IPS-15b (cell line): Measurements from ENCODE around the gene BMF.
"Not testable (repeated sequence)": the region's sequence is repeated elsewhere in the genome, so short reads cannot be mapped to it uniquely, and the experiment has no call there.

Experiments used
- H3K27me3 ChIP-seq: one replicate; pipeline ENCODE4 v1.6.1; 2013; ENCODE audit warnings: low read length; ENCODE audit not compliant: control insufficient read depth, insufficient read depth
- H3K36me3 ChIP-seq: one replicate; pipeline ENCODE4 v1.6.1; 2013; ENCODE audit warnings: low read length; ENCODE audit not compliant: control insufficient read depth, insufficient read depth
- H3K4me1 ChIP-seq: one replicate; pipeline ENCODE4 v1.6.1; 2013; ENCODE audit warnings: mild to moderate bottlenecking, low read length; ENCODE audit not compliant: control insufficient read depth, insufficient read depth
- H3K4me3 ChIP-seq: one replicate; pipeline ENCODE4 v1.5.1; 2013; ENCODE audit warnings: low read depth, low read length
- H3K9ac ChIP-seq: one replicate; pipeline ENCODE4 v1.6.1; 2013; ENCODE audit warnings: low read depth, mild to moderate bottlenecking, low read length
- H3K9me3 ChIP-seq: one replicate; pipeline ENCODE4 v1.6.1; 2013; ENCODE audit warnings: mild to moderate bottlenecking, low read length; ENCODE audit not compliant: control insufficient read depth, insufficient read depth

The BMF gene, protein sequence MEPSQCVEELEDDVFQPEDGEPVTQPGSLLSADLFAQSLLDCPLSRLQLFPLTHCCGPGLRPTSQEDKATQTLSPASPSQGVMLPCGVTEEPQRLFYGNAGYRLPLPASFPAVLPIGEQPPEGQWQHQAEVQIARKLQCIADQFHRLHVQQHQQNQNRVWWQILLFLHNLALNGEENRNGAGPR

DNA sequence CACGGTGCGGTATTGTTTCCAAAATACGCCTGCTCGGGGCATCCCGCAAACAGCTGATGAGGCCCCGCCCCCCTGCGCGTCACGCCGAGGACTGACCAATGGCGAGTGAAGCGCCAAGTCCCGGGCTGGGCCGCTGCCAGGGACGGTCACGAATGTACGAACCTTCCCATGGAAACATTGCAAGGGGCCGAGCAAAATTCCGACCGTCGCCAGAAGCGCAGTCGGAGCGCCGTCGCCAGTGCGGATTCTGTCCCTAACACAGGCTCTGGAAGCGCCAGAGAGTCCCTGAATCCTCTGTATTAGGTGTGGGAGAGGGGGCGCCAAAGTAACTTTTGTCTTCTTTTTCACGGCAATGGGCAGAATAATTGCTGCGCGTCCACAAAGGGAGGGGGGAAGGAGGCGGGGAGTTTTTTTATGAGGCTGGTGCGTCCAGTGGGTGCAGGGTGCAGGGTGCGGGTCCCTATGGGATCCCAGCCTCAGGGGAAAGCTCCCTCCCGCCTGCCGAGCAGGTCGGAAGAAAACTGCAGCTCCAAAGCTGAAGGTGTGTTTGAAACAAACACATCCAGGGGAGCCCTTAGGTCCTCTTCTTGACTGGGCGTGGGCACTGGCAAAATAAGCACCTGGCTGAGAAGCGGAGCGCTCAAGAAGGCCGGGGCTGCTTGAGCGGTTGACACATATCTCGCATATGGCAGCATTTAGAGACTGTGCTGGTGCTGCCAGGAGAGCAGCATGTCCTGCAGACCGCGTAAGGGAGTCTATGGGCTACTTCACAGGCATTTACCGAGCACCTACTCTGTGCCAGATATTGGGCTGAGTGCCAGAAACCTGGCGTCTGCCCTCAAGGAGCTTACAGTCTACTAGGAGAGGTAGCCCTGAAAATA is at the start of gene BMF:
Gene BMF, minus strand, starts transcription at position 25 of the 881 bp plus-strand sequence. CDS start 2,793 bp downstream, outside the sequence.
- H3K9ac ChIP-seq = peak within 1 kb of the TSS; percentile 49
- no peaks in the 10 kb centered on the region for H3K9me3 ChIP-seq
- H3K4me1 ChIP-seq = peaks cover 28% of the 10 kb centered on the region
- peaks cover 5% of the 10 kb centered on the region for H3K36me3 ChIP-seq
- H3K27me3 ChIP-seq = peaks cover 11% of the 10 kb centered on the region
- peak within 1 kb of the TSS; percentile 90 for H3K4me3 ChIP-seq

DNA sequence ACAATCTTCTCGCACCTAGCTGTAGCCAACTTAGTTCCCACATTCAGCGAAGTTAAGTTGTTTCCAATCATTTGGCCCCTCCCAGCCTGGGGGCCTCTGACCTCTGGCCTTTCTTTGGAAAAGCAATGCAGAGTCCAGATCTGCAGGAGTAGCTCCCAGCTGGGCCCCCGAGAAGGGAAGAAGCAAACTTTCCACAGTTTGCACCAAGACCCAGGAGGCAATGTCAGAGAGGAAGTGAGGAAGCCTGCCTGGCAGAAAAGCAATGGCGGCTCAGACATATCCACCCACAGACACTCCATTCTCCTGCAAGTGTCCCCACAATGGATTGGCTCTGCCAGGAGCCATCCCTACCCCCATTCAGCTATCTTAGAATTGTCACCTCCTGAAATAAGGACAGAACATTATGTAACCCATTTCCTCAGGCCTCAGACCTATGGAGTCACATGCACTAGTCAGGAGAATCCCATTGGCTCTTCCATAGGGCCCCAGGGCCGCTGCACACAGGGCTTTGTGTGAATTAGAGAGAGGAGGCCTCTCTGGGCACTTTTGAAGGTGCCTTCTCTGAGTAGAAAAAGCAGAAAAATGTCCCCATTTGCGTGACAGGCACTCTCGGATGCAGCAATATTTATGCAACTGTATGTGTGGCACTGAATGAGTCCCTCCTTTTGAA is 49.2 kb upstream of the BMF start:
- peaks cover 22% of the 10 kb centered on the region for H3K4me1 ChIP-seq

DNA sequence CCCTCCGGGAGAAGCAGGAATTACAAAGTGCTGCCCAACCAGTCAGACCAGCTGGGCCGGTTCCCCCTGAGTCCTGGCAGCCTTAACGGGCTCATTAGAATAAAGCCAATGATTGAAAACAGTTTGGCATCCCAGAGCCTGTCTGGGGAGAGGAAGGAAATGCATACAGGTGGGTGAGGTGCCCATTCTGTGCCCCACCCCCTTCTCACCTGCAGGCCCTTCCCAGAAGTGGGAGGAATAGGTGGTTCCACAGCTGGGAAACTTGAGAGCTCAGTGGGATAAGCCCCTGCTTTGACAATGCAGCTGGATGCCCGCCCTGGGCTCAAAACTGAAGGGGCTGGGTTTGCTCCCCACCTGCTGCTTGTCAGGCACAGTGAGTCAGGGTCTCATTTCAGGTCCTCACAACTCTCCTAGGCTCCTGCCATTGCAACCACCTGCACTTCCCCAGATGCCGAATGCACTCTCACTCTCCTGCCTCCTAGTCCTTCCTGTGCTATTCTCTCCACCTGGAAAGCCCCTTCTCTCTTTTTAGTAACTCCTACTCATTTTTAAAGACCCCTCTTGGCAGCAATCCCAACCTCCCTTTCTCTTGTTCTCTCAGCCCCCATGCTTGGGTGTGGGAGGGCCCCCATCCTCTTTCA is 46.7 kb upstream of the BMF start:
- Histone ChIP-seq H3K9ac (no peak overlapping the region), H3K27me3 (no peaks in the 10 kb centered on the region)

More for the DNA sequence above, 49.2 kb upstream of the BMF start:
- Histone ChIP-seq H3K27me3 (no peaks in the 10 kb centered on the region), H3K4me3 (no peak overlapping the region), H3K36me3 (no peaks in the 10 kb centered on the region), H3K9me3 (no peaks in the 10 kb centered on the region), H3K9ac (no peak overlapping the region)

DNA sequence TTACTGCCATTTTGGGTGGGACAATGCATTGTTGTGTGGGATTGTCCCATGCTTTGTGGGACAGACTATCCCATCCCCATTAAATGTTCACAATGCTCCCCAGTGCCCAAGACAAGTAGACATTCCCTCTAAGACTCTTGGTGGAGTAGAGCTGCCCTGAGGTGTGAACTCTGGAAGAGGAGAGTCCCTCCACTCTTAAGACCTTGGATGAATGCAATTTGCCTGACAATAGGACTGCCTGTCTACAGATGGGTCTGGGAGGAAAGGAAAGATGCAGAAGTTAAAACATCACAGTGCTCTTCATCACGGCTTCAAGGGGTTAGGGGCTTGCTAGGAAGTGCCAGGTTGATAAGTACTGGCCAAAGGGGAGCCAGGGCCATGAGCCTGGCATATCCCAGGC is 46.1 kb upstream of the BMF start:
- H3K9ac ChIP-seq, H3K9me3 ChIP-seq, H3K36me3 ChIP-seq, H3K27me3 ChIP-seq, H3K4me3 ChIP-seq: not testable (repeated sequence)
- H3K4me1 ChIP-seq = peaks cover 17% of the 10 kb centered on the region

More for the DNA sequence above, 46.7 kb upstream of the BMF start:
- Histone ChIP-seq H3K4me1 (peaks cover 17% of the 10 kb centered on the region), H3K9me3 (no peaks in the 10 kb centered on the region), H3K36me3 (no peaks in the 10 kb centered on the region), H3K4me3 (peak overlapping the region; percentile 9)

DNA sequence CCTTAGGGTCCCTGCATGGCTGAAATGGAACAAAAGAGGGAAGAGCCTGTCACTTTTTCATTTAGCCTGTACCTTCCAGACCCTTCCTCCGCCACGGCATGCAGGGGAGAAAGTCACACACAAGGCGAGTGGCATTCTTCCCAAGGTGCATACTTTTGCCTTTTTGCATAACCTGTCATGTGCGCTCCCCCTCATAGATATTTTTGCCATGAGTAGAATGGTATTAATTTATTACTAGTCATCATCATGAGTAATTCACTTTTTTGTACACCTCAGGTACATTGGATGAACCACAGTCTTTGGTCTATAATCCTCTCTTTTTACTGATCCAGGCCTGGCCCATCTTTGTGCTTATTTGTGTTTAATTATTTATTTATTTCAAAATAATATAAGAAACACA is 43.3 kb upstream of the BMF start:
- H3K27me3 ChIP-seq = no peaks in the 10 kb centered on the region
- no peak overlapping the region for H3K9ac ChIP-seq
- no peaks in the 10 kb centered on the region for H3K36me3 ChIP-seq
- peaks cover 17% of the 10 kb centered on the region for H3K4me1 ChIP-seq
- no peak overlapping the region for H3K4me3 ChIP-seq
- H3K9me3 ChIP-seq = no peaks in the 10 kb centered on the region

DNA sequence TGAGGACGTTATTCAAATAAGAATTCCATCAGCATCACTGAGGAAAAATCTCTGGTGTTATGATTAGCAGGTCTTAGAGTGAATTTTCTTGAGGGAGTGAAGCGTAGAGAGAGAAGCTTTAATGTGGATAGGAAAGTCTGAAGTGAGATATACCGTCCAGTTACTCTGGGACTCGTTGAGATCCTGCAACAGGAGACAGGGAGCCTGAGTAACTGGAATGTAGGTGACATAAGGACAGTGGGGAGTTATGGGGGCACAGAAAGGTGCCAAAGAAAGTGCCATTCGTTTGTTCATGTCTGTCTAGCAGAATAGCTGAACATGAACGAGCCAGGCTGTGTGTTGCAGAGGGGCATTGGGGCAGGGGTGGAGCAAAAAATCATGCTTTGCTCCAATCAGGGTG is 42.8 kb upstream of the BMF start:
- Histone ChIP-seq H3K9me3 (no peaks in the 10 kb centered on the region), H3K27me3 (no peaks in the 10 kb centered on the region), H3K4me3 (no peak overlapping the region), H3K36me3 (no peaks in the 10 kb centered on the region), H3K4me1 (peaks cover 16% of the 10 kb centered on the region), H3K9ac (no peak overlapping the region)

DNA sequence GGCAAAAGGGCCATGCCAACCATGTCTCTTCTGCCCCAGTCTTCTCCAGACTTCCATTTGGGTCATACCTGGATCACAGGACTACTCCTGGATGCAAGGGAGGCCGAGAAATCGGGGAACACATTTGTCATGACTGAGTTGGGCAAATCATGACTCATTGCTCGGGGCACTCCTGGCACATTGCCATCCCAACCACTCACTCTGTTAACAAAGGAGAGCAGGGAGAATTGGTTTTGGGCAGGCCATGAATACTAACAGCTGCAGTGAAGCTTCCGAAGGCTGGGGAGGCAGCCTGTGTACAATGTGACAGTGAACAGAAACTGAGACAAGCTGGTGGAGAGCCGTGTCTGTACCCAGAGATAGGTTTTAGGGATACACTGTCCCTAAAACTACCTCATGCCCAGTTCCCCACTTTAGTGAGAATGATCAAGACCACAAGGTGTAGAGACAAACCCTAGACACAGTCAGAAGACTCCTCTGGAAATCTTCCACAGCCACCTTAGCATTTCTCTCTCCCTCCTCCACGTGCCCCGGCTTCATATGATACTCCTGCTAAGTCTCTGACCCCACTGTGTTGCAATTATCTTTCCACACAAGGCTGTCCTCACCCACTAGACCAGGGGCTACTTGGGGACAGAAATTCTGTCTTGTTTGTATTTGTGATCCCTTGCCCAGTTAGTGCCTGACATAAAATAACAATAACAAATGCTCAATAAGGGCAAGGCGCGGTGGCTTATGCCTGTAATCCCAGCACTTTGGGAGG is 41.7 kb upstream of the BMF start:
- no peaks in the 10 kb centered on the region for H3K27me3 ChIP-seq
- H3K4me1 ChIP-seq = peaks cover 6% of the 10 kb centered on the region
- no peaks in the 10 kb centered on the region for H3K36me3 ChIP-seq
- no peak overlapping the region for H3K9ac ChIP-seq
- no peaks in the 10 kb centered on the region for H3K9me3 ChIP-seq
- H3K4me3 ChIP-seq = no peak overlapping the region

DNA sequence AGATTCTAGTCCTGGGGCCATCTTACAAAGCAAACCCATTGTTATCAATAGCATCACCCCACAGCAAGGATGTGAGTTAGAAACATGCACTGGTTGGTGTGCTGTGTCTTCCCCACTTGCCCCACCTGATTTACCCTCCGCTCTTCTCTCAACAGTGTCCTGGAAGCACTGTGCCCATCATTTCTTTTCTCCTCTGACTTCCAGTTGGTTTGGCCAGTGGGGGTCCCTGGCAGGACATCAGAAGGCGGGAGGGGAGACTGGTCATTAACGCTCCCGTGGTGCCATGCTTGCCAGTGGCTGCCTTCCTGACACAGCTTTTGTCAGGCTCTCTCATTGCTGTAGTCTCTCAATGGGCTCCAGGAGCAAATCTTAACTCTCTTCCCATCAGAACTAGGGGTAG is 40.7 kb upstream of the BMF start:
- H3K4me1 ChIP-seq = peaks cover under 1% of the 10 kb centered on the region
- no peak overlapping the region for H3K9ac ChIP-seq
- no peaks in the 10 kb centered on the region for H3K27me3 ChIP-seq
- H3K9me3 ChIP-seq = no peaks in the 10 kb centered on the region
- H3K4me3 ChIP-seq = no peak overlapping the region
- H3K36me3 ChIP-seq = no peaks in the 10 kb centered on the region

DNA sequence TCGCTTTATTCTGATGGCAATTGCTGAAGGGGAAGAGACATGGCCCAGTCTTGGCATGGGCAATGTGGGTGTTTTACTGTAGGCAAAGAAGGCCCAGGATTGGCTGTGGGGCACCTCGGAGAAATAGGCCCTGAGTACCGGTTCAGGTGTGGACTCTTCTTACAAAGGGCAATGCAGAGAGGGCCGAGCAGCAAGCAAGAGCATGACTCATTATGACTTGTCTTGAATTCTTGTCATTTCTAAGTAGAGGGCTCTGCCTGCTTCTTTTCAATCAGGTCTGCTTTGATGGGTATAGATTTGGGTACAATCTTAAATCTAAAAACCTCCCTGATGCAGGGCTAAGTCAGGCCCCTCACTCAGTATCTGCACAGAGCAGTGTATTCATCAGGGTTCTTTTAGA is 37.4 kb upstream of the BMF start:
- no peaks in the 10 kb centered on the region for H3K9me3 ChIP-seq

DNA sequence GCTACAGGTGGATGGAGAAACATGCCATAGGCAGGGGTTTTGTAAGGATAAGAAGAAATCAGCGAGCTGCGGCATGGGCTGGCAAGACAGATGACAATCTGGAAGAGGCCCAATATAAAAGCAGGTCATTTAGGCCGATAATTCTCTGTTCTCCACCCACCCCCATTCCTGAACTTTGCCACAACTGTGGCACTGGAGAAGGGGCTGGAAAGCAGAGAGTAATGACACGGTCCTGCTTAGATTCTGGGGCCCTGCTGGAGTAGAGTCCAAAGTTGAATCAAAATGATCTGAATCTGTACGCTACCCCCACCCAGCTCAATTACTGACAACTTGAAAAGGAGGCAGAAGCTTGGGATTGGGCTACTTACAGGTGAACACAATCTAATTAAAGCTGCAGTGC is 33.7 kb upstream of the BMF start:
- no peaks in the 10 kb centered on the region for H3K4me1 ChIP-seq
- no peaks in the 10 kb centered on the region for H3K27me3 ChIP-seq

More for the DNA sequence above, 37.4 kb upstream of the BMF start:
- no peaks in the 10 kb centered on the region for H3K27me3 ChIP-seq
- H3K4me3 ChIP-seq = no peak overlapping the region
- no peaks in the 10 kb centered on the region for H3K36me3 ChIP-seq
- no peaks in the 10 kb centered on the region for H3K4me1 ChIP-seq
- no peak overlapping the region for H3K9ac ChIP-seq

DNA sequence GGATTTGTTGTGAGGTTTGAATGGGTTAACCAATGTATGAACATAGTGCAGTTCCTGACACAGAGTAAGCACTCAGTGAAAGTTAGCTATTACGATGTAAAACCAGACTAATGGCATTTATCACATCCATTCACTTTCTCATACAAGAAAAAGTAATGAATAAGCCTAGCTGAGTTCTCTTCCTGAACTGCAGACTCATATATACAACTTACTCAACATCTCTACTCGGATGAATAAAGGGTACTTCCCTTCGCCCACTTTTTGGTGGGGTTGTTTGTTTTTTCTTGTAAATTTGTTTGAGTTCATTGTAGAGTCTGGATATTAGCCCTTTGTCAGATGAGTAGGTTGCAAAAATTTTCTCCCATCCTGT is 29.5 kb upstream of the BMF start:
- not testable (repeated sequence) for H3K4me1 ChIP-seq, H3K27me3 ChIP-seq, H3K4me3 ChIP-seq, H3K9me3 ChIP-seq, H3K36me3 ChIP-seq, H3K9ac ChIP-seq

More for the DNA sequence above, 33.7 kb upstream of the BMF start:
- Histone ChIP-seq H3K36me3 (no peaks in the 10 kb centered on the region), H3K4me3 (no peak overlapping the region), H3K9me3 (no peaks in the 10 kb centered on the region), H3K9ac (no peak overlapping the region)
